ELR (cell line): ENCODE measurements around the gene BMF.

Source experiments
- DNase-seq: peaks from one replicate; pipeline ENCODE4 v3.0.0-alpha.2; 2015; ENCODE audit warnings: low read depth

The BMF gene

DNA sequence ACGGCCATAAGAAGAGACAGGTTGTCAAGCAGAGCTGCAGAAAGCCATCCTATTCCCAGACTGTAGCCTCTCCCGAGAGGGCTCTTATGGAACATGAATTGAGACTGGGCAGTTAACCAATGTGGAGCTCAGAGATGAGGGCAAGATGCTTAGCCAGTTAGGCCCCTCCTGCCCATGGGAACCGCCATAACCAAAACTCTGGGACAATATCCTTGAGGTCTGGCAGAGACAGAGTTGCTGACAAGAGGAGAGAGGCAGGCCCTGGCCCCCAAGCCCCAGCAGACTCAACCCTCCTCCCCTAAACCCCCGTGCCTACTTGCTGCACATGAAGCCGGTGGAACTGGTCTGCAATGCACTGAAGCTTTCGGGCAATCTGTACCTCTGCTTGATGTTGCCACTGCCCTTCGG is 4.8 kb downstream of the BMF start:
- DNase-seq: no peak

DNA sequence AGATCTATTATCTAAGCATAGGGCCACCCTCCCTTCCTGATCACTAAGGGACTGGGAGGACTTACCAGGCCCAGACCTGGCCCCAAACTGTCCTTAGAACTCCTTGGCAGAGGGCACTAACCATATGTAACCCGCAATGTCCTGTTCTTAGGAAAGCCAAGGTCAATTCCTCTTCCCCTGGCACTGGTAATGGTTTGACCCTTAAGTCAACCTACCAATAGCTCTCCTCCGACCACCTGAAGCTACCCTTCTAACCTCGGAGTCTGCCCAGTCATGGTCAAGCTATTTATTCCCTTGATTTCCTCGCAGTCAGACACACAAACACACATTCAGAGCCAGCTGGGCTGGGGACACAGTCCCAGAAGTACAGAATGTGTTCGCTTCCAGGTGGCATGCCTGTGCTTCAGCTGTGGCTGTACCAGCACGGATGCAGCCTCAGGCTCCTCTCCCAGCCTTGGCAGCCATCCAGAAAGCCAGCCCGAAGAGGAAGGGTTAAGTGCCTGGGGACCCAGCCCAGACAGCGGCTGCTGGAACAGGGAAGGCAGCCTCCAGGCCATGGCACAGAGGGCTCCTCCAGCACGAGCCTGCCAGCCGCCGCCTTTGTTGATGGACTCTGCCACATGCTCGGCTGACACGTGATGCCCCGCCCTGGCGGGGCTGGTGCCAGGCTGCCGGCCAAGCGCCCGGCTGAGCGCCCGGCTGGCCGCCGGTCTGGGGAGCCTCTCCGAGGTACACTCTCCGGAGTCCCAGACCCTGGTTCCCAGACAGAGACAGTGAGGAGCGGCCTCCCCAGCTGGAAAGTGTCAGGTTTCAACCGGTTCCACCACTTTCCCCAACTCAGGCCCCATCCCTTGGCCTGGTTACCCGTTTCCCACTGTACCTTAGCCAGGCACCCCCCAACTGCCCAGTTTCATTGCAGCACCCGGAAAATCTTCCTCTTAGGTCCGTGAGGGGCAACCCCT is 5.5 kb downstream of the BMF start:
- peak; percentile 51 for DNase-seq

DNA sequence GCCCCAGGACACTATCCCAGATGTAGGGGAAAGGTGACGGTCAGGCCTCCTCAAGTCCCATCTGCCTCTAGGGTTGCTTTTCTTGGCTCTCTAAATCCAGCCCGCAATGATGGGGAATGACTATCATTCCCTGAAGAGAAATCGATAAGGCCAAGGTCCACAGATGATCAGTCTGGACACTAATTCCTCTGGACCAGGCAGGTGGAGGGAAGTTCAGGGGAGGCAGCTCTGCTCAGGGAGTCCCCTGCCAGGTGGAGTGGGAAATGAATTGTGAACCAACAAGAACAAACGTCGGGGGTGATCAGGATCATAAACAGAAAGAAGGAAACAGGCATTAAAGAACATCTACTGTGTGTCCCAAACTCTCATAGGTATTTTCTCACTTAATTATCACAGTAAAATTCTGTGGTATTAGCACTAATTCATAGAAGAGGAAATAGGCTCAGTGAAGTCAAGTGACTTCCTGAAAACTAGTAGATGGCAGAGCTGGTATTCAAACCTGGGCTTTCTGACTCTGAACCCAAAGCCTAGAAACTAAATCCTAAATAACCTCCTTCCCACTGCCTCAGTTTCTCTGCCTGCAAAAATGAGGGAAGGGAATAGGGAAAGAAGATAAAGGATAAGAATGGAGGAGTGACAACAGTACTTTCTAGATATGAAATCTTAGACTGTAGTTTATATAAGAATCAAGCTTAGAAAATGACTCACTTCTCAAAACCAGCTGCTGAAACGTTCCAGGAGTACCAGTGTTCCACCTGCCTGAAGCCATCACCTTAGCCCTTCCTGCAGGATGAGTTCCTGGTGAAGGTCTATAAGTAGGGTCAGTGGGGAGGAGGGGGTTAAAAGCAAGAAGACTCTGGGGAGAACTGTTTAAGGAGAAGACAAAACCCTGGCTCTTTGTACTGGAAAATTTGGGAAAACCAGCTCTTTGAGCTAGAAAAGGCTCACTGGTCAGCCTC is 7.5 kb downstream of the BMF start:
- DNase-seq: no peak

DNA sequence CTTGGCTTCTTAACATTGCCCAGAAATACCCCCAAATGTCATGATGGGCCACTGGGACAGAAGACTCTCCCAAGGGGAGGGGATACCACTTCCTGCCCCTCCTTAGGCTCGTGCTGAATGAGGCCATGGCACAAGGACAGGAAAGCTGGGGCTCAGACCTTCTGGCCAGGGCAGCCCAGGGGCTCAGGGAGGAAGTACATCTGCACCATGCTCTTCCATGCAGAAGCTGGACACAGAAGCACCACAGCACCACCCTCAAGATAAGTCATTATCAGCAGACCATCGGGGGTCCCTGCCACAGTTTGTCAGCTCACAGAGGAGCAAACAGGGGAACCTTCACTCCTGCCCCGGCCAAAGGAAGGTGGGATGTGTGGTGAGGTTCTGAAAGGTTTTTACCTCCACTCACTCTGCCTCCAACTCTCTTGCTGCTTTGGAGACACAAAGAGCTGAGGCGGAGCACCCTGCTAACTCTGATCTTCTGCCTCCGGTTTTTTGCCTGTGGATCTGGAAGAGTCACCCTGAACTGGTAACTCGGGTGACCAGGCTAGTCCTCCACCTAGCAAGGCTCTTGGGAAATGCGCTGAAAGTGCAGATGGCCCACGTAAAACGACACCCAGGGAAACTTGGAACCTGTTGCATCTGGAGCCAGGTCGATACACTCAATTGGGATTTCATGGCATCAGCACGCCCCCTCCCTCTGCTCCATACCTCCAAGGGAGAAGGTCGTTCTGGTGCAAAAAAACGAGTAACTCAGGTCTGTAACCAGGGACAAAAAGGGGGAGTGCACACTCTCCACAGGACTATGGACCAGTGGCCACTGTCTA is 8.3 kb downstream of the BMF start:
- DNase-seq: no peak

DNA sequence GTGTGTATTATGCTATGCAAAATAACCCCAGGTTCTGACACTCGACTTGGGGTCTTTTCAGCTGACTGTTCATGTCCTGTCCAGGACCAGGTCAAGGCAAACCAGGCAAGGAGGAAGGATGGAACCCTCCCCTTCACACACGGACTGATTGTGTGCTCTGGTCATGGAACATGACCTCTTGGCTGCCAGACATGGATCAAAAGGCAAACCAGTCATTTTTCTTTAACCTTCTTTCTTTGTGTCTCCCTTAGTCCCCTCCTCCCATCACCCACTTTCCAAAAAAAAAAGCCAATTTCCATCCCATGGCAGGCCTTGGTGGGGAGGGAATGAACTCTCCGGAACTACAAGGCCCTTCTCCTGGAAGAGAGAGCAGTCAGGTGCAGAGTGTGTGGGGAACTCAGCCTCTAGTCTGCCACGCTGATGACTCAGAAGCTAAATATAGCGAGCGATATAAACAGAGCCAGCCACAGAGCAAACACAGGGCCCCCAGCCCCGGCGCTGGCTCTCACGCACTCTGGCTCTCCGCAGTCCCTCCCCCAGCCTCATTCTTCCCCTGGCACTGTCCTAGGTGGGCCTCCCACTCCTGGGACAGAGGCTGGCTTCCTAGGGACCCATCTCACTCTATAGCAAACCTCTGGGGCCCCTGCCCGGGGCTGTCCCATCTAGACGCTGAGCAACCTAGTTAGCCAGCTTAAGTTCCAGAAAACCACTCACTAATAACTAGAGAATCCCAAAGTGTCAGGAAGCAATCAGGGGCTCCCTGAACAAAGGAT is 10.0 kb downstream of the BMF start:
- DNase-seq: peak; percentile 93

DNA sequence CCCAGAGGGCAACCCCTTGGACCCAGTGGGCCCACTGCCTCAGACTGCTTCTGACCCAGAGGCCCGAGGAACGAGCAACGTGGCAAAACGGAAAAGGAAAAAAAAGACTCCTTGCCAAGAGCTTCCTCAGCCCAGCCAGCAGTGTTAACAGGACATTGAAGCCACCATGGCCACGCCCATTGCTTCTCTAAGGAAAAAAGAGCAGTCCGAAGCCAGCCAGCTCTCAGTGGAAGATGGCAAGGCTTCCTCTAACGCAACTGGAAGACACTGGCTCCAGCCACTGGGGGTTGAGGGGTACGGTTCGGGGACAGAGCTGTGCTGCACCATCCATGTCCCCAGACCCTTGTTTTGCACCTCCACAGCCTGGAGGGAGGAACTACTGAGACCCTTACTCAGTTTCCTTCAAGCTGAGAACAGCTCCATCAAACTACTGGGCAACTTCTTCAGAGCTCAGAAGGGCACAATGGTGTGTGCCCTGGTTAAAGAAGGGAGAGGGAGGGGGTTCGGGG is 10.7 kb downstream of the BMF start:
- DNase-seq: no peak

DNA sequence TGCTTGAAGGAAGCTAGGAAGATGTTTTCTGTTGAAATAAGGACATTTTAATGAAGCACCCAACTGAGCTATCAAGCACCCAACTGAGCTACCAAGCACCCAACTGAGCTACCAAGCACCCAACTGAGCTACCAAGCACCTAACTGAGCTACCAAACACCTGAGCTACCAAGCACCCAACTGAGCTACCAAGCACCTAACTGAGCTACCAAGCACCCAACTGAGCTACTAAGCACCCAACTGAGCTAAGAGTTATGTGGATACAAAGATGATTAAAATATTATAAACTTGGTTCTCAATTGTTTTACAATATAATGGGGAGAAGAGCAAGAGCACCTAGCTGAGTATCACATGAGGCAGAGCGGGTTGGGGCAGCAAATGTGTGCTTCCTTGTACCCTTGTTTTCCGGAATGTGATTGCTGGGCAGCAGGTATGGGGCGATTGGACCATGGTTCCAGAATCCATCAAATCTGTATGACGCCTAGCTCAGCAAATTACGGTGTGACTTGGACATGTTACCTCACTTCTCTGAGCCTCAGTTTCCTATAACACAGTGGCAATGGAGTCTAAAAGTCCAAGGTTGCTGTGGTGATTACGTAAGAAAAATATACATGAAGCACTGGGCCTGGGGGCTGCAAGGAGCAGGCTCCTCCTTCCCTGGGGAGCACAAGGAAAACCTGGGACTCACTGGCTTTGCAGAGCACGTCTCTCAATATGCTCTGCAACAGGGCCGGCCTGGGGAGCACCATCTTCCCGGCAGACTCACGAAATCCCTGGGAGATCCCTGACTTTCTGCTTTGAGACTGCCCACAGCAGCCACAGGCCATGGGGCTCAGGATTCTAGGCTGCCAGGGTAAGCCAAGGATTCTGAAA is 11.3 kb downstream of the BMF start:
- DNase-seq: no peak

DNA sequence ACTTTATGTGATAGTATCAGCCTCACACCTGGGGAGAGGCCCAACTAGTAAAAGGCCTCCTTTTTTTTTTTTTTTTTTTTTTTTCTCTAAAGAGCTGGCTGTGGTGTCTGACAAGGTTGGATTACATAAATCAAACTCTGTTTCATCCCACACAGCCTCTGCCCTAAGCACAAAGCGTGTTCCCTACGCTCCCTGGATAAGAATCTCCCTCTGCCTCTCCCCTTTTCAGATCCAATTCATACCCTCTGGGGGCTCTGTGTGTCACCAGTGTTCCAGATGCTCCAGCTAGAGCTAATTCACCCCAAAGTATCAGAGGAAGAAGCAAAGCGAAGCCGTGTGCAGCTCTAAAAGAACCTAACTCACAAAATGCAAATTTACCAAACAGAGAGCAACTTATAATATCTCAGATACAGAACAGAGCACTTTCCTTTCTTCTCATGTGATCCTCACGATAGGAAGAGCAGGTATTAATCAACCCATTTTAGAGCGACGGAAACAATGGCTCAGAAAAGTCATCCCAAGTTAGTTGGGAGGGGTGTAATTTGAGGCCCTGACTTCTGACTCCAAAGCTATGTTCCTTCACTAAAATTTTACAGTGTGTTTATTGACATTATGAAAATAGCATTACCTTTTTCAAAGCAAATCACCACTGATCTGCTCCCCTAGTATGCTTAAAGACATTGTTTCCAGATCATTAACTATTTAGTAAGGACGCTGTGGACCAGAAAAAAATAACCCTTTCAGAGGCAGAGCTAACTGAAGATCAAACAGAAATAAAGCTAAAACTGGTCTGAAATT is 12.4 kb downstream of the BMF start:
- DNase-seq: no peak

DNA sequence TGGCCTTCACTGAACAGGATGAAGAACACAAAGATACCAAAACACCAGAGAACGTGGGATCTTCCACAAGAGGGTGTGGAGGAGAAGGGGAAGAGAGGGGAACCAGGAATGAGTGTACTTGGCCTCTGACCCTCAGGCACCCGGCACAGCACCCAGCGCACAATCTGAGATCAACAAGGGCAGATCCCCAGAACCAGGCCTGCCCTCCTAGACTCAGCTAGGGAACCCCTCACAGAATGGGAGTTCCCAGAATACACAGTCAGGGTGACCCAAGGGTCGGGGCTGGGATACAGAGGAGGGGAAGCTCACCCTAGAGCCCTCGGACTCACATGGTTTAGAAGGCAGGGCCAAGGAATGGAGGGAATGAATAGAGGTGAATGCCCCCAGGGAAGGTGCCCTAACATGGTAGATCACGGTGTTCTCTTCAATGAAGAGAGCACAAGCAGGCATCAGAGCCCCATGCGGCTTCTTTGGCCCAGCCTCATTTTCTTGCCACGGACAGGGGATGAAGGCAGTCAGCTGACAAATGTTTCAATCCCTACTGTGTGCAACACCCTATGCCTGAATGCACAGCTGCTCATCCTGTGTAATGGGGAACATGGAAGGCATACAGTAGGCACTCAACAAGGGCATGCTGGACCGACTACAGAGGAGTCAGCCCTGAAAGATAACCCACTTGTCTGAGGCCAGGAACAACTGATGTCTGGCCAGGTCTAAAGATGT is 13.1 kb downstream of the BMF start:
- DNase-seq: no peak

DNA sequence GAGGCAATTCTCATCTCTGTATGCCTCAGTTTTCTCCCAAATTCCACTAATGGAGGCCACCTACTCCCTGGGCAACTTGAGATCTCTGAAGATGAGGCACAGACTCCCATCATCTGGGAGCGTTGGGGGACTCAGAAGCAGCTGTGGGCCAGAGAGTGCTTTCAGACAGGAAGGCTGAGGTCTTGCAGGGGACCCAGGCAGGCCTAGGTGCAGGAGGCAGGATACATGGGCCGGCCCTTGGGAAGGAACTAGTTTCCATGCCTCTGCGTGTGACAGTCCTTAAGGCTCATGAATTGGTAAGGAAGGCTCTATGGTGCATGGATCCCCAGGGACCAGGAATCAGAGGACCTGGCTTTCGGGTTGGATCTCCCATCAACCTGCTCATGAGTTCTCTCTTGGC is 14.5 kb downstream of the BMF start:
- DNase-seq: no peak

DNA sequence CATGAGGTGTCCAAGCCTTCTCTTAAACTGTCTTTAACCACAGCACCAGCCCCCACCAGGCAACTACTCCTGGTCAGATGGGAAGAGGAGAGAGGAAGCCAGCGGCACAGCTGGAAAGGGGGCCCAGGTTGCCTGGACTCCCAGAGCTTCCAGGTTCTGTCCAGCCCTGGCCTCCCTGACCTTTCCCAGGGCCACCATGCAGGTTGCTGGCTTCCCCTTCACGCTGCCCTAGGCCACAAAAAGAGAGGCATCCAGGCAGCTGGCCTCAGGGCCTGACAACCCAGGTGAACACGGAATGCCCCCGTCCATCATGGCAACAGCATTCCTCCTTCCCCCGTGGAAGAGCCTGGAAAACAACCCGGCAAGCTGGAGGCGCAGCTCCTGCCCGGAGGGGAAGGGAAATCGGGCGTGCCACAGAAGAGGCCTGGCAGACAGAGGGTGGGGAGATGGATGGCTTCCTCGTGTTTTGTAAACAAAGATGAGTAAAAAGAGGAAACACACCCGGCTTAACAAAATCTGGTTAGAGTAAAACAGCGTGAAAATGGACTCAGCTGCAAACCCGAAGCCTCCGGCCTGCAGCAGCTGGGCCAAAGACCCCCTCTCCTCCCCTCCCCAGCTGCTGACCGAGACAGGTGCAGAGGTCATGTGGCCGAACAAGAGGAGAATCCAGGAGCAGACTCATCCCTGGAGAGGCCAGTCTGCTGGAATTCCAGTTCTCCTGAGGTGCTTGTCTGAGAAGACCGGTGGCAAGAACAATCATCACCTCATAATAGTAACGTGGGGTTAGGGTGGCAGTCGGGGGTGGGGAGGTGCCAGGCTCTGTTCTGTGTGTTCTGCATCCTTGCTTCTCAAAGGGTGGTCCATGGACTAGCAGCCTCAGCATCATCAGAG is 15.5 kb downstream of the BMF start:
- DNase-seq: no peak

DNA sequence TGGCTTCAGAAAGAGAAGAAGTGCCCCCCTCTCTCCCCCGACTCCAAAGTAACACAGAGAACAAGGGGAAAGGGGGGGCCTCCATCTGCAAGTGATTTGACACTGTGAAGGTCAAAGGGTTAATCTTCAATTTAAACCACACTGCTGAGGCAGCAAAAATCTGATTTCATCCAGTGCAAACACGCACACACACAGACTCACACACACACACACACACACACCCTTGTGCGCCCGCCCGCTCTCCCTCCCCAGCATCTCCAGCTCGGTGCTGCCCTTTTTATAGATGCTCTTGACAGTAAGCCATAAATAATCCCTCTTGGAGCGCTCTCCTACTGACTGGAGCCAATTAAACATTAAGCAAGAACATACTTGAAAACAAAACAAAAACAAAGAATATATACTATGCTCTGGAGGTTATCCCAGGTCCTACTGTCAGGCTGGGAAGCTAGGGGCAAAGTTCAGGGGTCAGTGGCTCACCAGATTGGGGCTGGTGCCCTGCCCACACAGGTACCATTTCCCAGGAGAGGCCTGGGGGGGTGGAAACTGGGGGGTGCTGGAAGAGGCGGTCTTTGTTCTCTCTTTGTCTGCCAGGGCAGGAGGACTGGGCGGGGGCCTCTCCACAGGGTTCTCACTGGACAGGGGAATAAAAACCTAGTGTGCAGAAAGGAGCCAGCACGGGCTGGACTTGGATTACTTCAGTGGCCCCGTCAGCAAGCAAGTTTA is 16.3 kb downstream of the BMF start:
- DNase-seq: no peak

DNA sequence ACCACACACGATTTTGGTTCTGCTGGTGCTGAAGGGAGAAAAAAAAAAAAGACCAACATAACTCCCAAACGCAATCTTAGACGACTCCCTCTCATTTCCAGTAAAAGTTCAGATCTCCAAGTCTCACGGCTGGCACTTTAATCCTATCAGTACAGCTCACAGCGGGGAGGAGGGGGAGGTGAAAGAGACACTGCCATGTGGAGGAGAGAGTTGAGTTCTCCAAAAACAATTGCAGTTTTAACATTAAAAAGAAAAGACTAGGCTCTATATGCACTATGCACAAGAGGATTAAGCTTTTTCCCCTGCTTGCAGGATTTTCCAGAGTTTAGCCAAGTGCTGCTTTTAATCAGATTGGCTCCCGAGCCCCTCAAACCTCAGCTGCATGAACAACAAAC is 16.8 kb downstream of the BMF start:
- DNase-seq: no peak

DNA sequence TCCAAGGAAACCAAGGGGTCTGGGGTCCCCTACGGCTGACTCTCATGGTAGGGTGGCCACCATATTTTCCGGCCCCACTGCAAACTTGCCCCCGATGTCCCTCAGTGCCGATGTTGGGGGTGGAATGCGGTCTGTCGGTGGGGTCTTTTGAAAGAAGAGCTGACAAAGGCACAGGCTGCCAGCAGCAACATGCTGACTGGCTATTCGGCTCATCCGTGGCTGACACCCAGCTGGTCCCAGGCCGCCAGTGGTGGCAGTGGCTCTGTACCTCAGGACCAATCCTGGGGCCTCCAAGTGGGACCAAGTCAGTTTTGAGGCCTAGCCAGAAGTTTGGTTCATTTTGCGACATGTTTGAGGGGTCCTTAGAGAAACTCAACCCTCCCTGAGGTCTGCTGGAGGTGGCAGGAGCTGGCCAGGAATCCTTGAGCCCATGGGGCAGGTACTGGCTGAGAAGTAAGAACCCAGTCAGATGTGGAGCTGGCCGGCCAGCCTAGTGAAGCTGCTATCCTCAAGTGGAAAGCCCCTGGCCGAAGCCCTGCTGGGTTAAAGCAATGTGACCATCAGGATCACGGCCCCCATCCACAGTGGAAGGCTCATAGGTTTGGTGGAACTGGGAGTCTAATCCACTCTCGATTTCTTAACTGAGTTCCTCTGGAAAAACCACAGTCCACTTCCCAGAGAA is 17.8 kb downstream of the BMF start:
- no peak for DNase-seq

DNA sequence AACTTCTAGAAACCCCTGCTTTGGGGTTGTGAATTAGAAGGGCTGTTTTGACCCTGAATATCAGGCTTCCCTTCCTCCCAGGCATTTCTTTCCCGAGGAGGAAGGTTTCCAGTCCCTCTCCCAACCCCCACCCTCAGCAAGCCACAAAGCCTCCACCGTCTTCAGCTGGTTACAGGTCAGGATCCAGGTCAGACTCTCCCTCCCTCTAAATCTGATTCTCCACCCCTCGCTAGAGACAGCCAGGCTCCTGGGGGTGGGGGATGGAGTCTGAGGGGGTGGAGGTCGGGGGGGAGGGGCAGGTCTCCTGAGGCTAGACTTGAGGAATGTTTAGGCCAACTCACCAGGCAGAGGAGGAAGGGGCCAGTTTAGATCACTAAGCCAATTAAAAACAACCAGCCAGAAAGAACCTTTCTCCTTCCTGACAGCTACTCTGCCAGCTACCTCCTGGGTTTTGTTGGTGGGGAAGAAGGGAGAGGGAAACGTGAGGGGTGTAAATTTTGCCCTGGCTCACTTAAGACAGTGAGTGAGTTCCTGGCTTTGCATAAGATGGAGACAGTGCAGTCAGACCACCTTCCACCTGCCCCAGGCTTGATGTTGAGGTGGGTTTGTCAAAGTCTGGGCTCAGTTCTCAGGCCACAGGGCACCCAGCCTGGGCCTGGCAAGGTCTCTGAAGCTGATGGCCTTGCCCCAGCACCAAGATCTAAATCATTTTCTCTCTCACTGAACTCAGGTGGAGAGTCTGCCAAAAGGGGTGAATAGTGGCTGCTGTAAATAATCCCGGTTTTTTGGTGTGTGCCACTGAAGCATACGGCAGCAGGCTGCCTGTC is 19.5 kb downstream of the BMF start:
- no peak for DNase-seq
